HepG2 (cell line): Measurements from ENCODE around the gene MRPL36. TPM values are rescaled to one million over a fixed set of nuclear protein-coding genes. Genes with fewer than 3 reads are reported as not detected.

ENCODE experiments used
- ATF3 ChIP-seq: sonication (generic); formaldehyde crosslinking; IDR thresholded peaks from 2 replicates; pipeline ENCODE4 v1.4.0; 2020; ENCODE audit warnings: missing genetic modification reagents
- FOXC1 ChIP-seq: sonication (generic); formaldehyde crosslinking; IDR thresholded peaks from 2 replicates; pipeline ENCODE4 v1.8.0; 2022; ENCODE audit warnings: mild to moderate bottlenecking, missing genetic modification reagents, borderline replicate concordance
- ISL2 ChIP-seq: sonication (generic); formaldehyde crosslinking; IDR thresholded peaks from 2 replicates; pipeline ENCODE4 v1.5.0; 2020; ENCODE audit warnings: missing genetic modification reagents
- MIER2 ChIP-seq: IDR thresholded peaks from 2 replicates; pipeline ENCODE4 v1.6.1; 2016; ENCODE audit warnings: missing biosample characterization, missing genetic modification reagents
- NR2F6 ChIP-seq, 2 experiments: IDR thresholded peaks; 2 replicates each; pipeline ENCODE4 v1.6.1; 2016; ENCODE audit warnings: antibody characterized with exemption in 1 of 2, mild to moderate bottlenecking in 1 of 2
- NRL ChIP-seq: sonication (generic); formaldehyde crosslinking; IDR thresholded peaks from 2 replicates; pipeline ENCODE4 v1.5.0; 2020; ENCODE audit warnings: missing genetic modification reagents, mild to moderate bottlenecking, moderate library complexity, borderline replicate concordance
- POLR2A ChIP-seq, 2 experiments: IDR thresholded peaks; 2 replicates each; pipeline ENCODE4 v1.6.1; 2011; ENCODE audit warnings: low read depth in 2 of 2, low read length in 2 of 2, mild to moderate bottlenecking in 1 of 2, moderate library complexity in 1 of 2; ENCODE audit not compliant: insufficient read depth in 1 of 2
- PPARG ChIP-seq: conservative IDR thresholded peaks from 2 replicates; pipeline ENCODE4 v1.6.1; 2016; ENCODE audit warnings: missing biosample characterization, missing genetic modification reagents
- SOX13 ChIP-seq, 3 experiments: fragments of 450-650 bp in 1 of 3; sonication (generic) in 1 of 3; formaldehyde crosslinking in 1 of 3; IDR thresholded peaks in 2 of 3; conservative IDR thresholded peaks in 1 of 3; 2 replicates each; pipeline versions ENCODE4 v1.5.0 to v1.6.1; 2016 to 2020; ENCODE audit warnings: antibody characterized with exemption in 1 of 3, mild to moderate bottlenecking in 1 of 3, missing compliant biosample characterization in 1 of 3, missing genetic modification reagents in 1 of 3, moderate library complexity in 1 of 3
- SP5 ChIP-seq: IDR thresholded peaks from 2 replicates; pipeline ENCODE4 v1.6.1; 2016; ENCODE audit warnings: low read depth, borderline replicate concordance
- TRIM24 ChIP-seq: sonication (generic); formaldehyde crosslinking; IDR thresholded peaks from 2 replicates; pipeline ENCODE4 v1.8.0; 2022; ENCODE audit warnings: mild to moderate bottlenecking, missing genetic modification reagents
- ZBTB34 ChIP-seq: sonication (generic); formaldehyde crosslinking; IDR thresholded peaks from 2 replicates; pipeline ENCODE4 v1.8.0; 2022; ENCODE audit warnings: mild to moderate bottlenecking, missing genetic modification reagents
- ZFX ChIP-seq: sonication (generic); formaldehyde crosslinking; IDR thresholded peaks from 2 replicates; pipeline ENCODE4 v1.4.0; 2020; ENCODE audit warnings: mild to moderate bottlenecking, low read depth, missing genetic modification reagents, moderate library complexity
- ZFY ChIP-seq: sonication (generic); formaldehyde crosslinking; IDR thresholded peaks from 2 replicates; pipeline ENCODE4 v1.4.0; 2020; ENCODE audit warnings: missing genetic modification reagents
- ZNF12 ChIP-seq: sonication (generic); formaldehyde crosslinking; IDR thresholded peaks from 2 replicates; pipeline ENCODE4 v1.5.0; 2020; ENCODE audit warnings: missing genetic modification reagents
- ZNF263 ChIP-seq: sonication (generic); formaldehyde crosslinking; IDR thresholded peaks from 2 replicates; pipeline ENCODE4 v1.4.0; 2020; ENCODE audit warnings: missing genetic modification reagents
- ZNF280B ChIP-seq: sonication (generic); formaldehyde crosslinking; IDR thresholded peaks from 2 replicates; pipeline ENCODE4 v1.5.0; 2020; ENCODE audit warnings: missing genetic modification reagents, mild to moderate bottlenecking, borderline replicate concordance
- ZNF547 ChIP-seq: sonication (generic); formaldehyde crosslinking; IDR thresholded peaks from 2 replicates; pipeline ENCODE4 v1.5.1; 2020; ENCODE audit warnings: mild to moderate bottlenecking, missing genetic modification reagents
- ZNF564 ChIP-seq: sonication (generic); formaldehyde crosslinking; IDR thresholded peaks from 2 replicates; pipeline ENCODE4 v1.8.1; 2023; ENCODE audit warnings: mild to moderate bottlenecking, missing genetic modification reagents
- ZNF577 ChIP-seq: sonication (generic); formaldehyde crosslinking; IDR thresholded peaks from 2 replicates; pipeline ENCODE4 v1.4.0; 2020; ENCODE audit warnings: mild to moderate bottlenecking, low read depth, missing genetic modification reagents, borderline replicate concordance
- ZNF709 ChIP-seq: sonication (generic); formaldehyde crosslinking; IDR thresholded peaks from 2 replicates; pipeline ENCODE4 v1.5.0; 2020; ENCODE audit warnings: mild to moderate bottlenecking, missing genetic modification reagents
- ZNF713 ChIP-seq: sonication (generic); formaldehyde crosslinking; IDR thresholded peaks from 2 replicates; pipeline ENCODE4 v1.4.0; 2020; ENCODE audit warnings: mild to moderate bottlenecking, missing genetic modification reagents
- ZNF790 ChIP-seq: sonication (generic); formaldehyde crosslinking; IDR thresholded peaks from 2 replicates; pipeline ENCODE4 v1.8.0; 2022; ENCODE audit warnings: missing genetic modification reagents, mild to moderate bottlenecking, borderline replicate concordance
- ZNF792 ChIP-seq: IDR thresholded peaks from 2 replicates; pipeline ENCODE4 v1.6.1; 2016
- ZNF816 ChIP-seq: sonication (generic); formaldehyde crosslinking; IDR thresholded peaks from 2 replicates; pipeline ENCODE4 v1.8.0; 2022; ENCODE audit warnings: missing genetic modification reagents, mild to moderate bottlenecking, borderline replicate concordance
- polyA plus RNA-seq, 8 experiments: library from polyadenylated mRNA; depleted of rRNA in 3 of 8; stranded (reverse) in 7 of 8; unstranded in 1 of 8; fragments of >200 nt; fragmentation: Illumina TruSeq in 4 of 8; extraction: Trizol in 4 of 8; gene quantifications; 2 replicates each; pipeline versions ENCODE4 v1.2.1 to v1.2.3, GENCODE V29; 2011 to 2016; ENCODE audit warnings: low read depth in 4 of 8, missing spikeins in 1 of 8, mixed read lengths in 1 of 8; ENCODE audit not compliant: insufficient read depth in 1 of 8
- total RNA-seq, 5 experiments: library from RNA; depleted of rRNA; stranded (reverse); fragments of >200 nt; fragmentation: Illumina TruSeq; extraction: Trizol; gene quantifications; 2 replicates each; pipeline ENCODE4 v1.2.3, GENCODE V29; 2016; ENCODE audit warnings: low read depth in 1 of 5
- TF ChIP-seq, protein P1 (sequence below): sonication (generic); formaldehyde crosslinking; IDR thresholded peaks from 2 replicates; pipeline ENCODE4 v1.8.0; 2022; ENCODE audit warnings: mild to moderate bottlenecking, missing genetic modification reagents, borderline replicate concordance

The MRPL36 gene
- total and polyA plus RNA-seq, 2 of the 13 experiments (the other 11 are each of a cell fraction or from before 2014, with no cell fraction given), result 71.3 to 113 TPM

- peak; percentile 64; the same call in 1 of the 2 replicates for TF ChIP-seq ZNF816 (CRISPR knock-in tag)
- peak; percentile 8; the same call in 1 of the 2 replicates for TF ChIP-seq ISL2
- peak; percentile 46 for TF ChIP-seq SP5
- TF ChIP-seq ZFX (CRISPR knock-in tag), result peak; percentile 75; the same call in 1 of the 2 replicates
- no peak for TF ChIP-seq MIER2
- no peak for TF ChIP-seq SOX13 (IDR thresholded peaks at IDR 0.05)
- 0 out of 4 replicates have a peak, but pooled peaks of 1 of the 2 experiments have one; percentile 6 for TF ChIP-seq SOX13 (CRISPR knock-in tag; conservative IDR thresholded peaks at IDR 0.05 in 1 of 2, IDR thresholded peaks at IDR 0.05 in 1 of 2)
- no peak for TF ChIP-seq ZNF713 (CRISPR knock-in tag)
- 0 out of 2 replicates have a peak, but pooled peaks have one; percentile 27 for TF ChIP-seq ZNF280B (CRISPR knock-in tag)
- TF ChIP-seq ATF3, result no peak
- no peak for TF ChIP-seq TRIM24
- TF ChIP-seq ZBTB34, result peak; percentile 42; the same call in 1 of the 2 replicates
- peak; percentile 54; the same call in 1 of the 2 replicates for TF ChIP-seq NR2F6 (IDR thresholded peaks at IDR 0.05)
- TF ChIP-seq NR2F6 (CRISPR knock-in tag; IDR thresholded peaks at IDR 0.05), result peak; percentile 77
- TF ChIP-seq ZNF12, result no peak
- TF ChIP-seq, protein P1, sequence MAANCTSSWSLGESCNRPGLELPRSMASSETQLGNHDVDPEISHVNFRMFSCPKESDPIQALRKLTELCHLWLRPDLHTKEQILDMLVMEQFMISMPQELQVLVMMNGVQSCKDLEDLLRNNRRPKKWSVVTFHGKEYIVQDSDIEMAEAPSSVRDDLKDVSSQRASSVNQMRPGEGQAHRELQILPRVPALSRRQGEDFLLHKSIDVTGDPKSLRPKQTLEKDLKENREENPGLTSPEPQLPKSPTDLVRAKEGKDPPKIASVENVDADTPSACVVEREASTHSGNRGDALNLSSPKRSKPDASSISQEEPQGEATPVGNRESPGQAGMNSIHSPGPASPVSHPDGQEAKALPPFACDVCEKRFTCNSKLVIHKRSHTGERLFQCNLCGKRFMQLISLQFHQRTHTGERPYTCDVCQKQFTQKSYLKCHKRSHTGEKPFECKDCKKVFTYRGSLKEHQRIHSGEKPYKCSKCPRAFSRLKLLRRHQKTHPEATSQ (CRISPR knock-in tag), result 0 out of 2 replicates have a peak, but pooled peaks have one; percentile 24
- TF ChIP-seq FOXC1 (CRISPR knock-in tag), result no peak
- peak; percentile 32 for TF ChIP-seq ZNF263 (CRISPR knock-in tag)
- 0 out of 4 replicates have a peak, but pooled peaks of 1 of the 2 experiments have one; percentile 31 for TF ChIP-seq POLR2A (IDR thresholded peaks at IDR 0.05; ENCODE audit: insufficient read depth in 1 of 2, low read depth in 2 of 2, low read length in 2 of 2)
- 0 out of 2 replicates have a peak, but pooled peaks have one; percentile 22 for TF ChIP-seq ZNF792 (CRISPR knock-in tag)
- no peak for TF ChIP-seq PPARG
- TF ChIP-seq ZNF564 (CRISPR knock-in tag), result 0 out of 2 replicates have a peak, but pooled peaks have one; percentile 26
- 0 out of 2 replicates have a peak, but pooled peaks have one; percentile 54 for TF ChIP-seq ZNF547
- peak; percentile 10; the same call in 1 of the 2 replicates for TF ChIP-seq ZNF709 (CRISPR knock-in tag)
- peak; percentile 70; the same call in 1 of the 2 replicates for TF ChIP-seq ZFY (CRISPR knock-in tag)
- TF ChIP-seq ZNF790 (CRISPR knock-in tag), result peak; percentile 5; the same call in 1 of the 2 replicates
- TF ChIP-seq ZNF577 (CRISPR knock-in tag), result no peak
- peak; percentile 51; the same call in 1 of the 2 replicates for TF ChIP-seq NRL
These were observed 481 bp downstream of the MRPL36 start (continued) for GRCh38 chr5:1799110-1799601.
